PC-9 (cell line): ENCODE data around the gene ELK4. TPM values are rescaled to one million over a fixed set of nuclear protein-coding genes. Genes with fewer than 3 reads are reported as not detected.
A peak's percentile ranks its signal among the peaks of the same experiment; 100 is the strongest.

Experiments
- BruUV-seq: library from RNA; stranded (reverse); fragments of 400-500 nt; replicated peaks from 2 replicates; lab custom pipeline; 2021; lab: Mats Ljungman, UMichigan
- CTCF ChIA-PET: fragments of 300-600 bp; sonication (Branson Sonifier 250); formaldehyde crosslinking; loops from one replicate; lab custom pipeline; 2022; ENCODE audit warnings: antibody characterized with exemption; lab: Charles Lee
- POLR2A ChIA-PET: fragments of 300-600 bp; sonication (Branson Sonifier 250); formaldehyde crosslinking; loops from one replicate; lab custom pipeline; 2022; ENCODE audit warnings: antibody characterized with exemption; ENCODE audit not compliant: unreplicated experiment; lab: Charles Lee
- DNase-seq, 2 experiments: peaks; one replicate each; pipeline versions ENCODE4 v3.0.0 to v3.0.0-alpha.2; 2015 to 2022; ENCODE audit warnings: mixed read lengths in 1 of 2
- H2AFZ ChIP-seq: fragments of 200-600 bp; sonication (generic); 2 replicates; pipeline ENCODE4 v1.8.1; 2017; ENCODE audit warnings: antibody characterized with exemption
- H3F3A ChIP-seq: fragments of 200-600 bp; sonication (generic); 2 replicates; pipeline ENCODE4 v1.8.1; 2017; ENCODE audit warnings: antibody characterized with exemption, mild to moderate bottlenecking, low read depth; ENCODE audit not compliant: insufficient read depth
- H3K27ac ChIP-seq: fragments of 200-600 bp; sonication (generic); 2 replicates; pipeline ENCODE4 v1.6.1; 2016; ENCODE audit warnings: mixed run types
- H3K27me3 ChIP-seq: fragments of 200-600 bp; sonication (generic); 2 replicates; pipeline ENCODE4 v1.6.1; 2016; ENCODE audit warnings: low read depth, mixed run types; ENCODE audit not compliant: insufficient read depth
- H3K36me3 ChIP-seq: fragments of 200-600 bp; sonication (generic); 2 replicates; pipeline ENCODE4 v1.6.1; 2016; ENCODE audit warnings: low read depth, mixed run types
- H3K4me1 ChIP-seq: fragments of 200-600 bp; sonication (generic); replicated peaks from 2 replicates; pipeline ENCODE4 v1.6.1; 2016; ENCODE audit warnings: mixed run types; ENCODE audit not compliant: insufficient read depth
- H3K4me2 ChIP-seq: fragments of 200-600 bp; sonication (generic); 2 replicates; pipeline ENCODE4 v1.6.1; 2017; ENCODE audit warnings: mixed run types
- H3K4me3 ChIP-seq: fragments of 200-600 bp; sonication (generic); 2 replicates; pipeline ENCODE4 v1.6.1; 2016; ENCODE audit warnings: mixed run types
- H3K79me2 ChIP-seq: fragments of 200-600 bp; sonication (generic); 2 replicates; pipeline ENCODE4 v1.6.1; 2017; ENCODE audit warnings: low read depth, mixed run types
- H3K9me2 ChIP-seq: fragments of 200-600 bp; sonication (generic); 2 replicates; pipeline ENCODE4 v1.8.1; 2017; ENCODE audit warnings: mild to moderate bottlenecking; ENCODE audit not compliant: insufficient read depth
- H3K9me3 ChIP-seq: fragments of 200-600 bp; sonication (generic); 2 replicates; pipeline ENCODE4 v1.8.1; 2016; ENCODE audit warnings: low read depth; ENCODE audit not compliant: insufficient read depth
- H4K20me1 ChIP-seq: fragments of 200-600 bp; sonication (generic); 2 replicates; pipeline ENCODE4 v1.8.1; 2017; ENCODE audit not compliant: insufficient read depth
- CTCF ChIP-seq: fragments of 200-600 bp; sonication (generic); conservative IDR thresholded peaks from 2 replicates; pipeline ENCODE4 v1.6.1; 2017; ENCODE audit warnings: mixed run types, antibody characterized with exemption, mild to moderate bottlenecking, moderate library complexity
- EZH2 ChIP-seq: fragments of 200-600 bp; sonication (generic); IDR thresholded peaks from 2 replicates; pipeline ENCODE4 v1.8.0; 2017; ENCODE audit warnings: antibody characterized with exemption, low read depth
- intact Hi-C: fragments of 100-400 bp; cut with micrococcal nuclease; formaldehyde crosslinking; loops from one replicate; pipeline ENCODE4 v1.10.0; 2022; ENCODE audit not compliant: unreplicated experiment
- total RNA-seq: library from RNA; stranded (reverse); gene quantifications from 2 replicates; pipeline ENCODE4 v1.2.3, GENCODE V29; 2021

The ELK4 gene
- total RNA-seq, 1 experiment from 2014 or later = 48.1 TPM

DNA sequence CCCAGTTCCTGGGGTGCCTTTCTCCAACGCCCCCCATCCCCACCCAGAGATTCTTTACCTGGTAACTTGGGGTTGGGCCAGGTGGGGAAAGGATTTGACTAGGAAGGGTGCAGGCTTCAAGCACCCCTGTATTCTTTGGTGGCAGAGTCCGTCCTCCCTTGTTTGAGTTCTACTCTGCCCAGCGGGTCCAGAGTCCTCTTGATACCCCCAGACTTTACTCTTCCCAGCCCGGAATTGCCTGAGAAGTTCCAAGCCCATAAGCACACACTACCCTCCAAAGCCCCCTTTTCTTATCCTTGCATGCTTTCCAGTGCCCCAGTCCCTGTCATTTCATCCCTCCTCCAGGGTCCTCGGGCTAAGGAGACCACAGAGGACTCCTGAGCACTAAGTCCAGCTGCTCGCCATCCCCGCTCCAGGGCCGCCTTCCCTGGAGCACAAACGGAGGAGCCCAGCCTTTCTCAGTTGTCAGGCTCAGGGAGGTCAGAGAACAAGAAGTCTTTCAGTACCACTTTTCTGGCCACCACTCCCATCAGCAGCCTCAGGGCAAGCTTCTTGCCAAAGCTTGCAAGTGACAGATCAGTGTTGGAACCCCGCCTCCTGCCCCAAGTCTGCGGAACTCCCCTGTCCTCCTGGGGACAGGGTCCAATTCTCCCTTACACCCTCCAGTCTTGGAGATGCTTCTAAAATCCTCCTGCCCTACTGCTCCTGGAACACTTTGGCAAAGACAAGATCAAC lies 36.3 kb upstream of the ELK4 start:
- BruUV-seq = no TSS peak
- peak overlapping the region; percentile 72 for H3K4me2 ChIP-seq
- peak in 1 of 2 experiments; percentile 54 for DNase-seq
- POLR2A ChIA-PET = interaction anchor here (0.7 kb wide), 1 partner anchor 36 kb away, joined by 3 read pairs; no protein-coding TSS in a partner anchor
- H3K27me3 ChIP-seq = no peaks in the 10 kb centered on the region
- peaks cover 62% of the 10 kb centered on the region for H3F3A ChIP-seq
- no peaks in the 10 kb centered on the region for H3K9me2 ChIP-seq
- peak overlapping the region; percentile 45 for H3K27ac ChIP-seq
- 0 out of 2 replicates have a peak, but pooled peaks cover 10% of the 10 kb centered on the region for H3K36me3 ChIP-seq
- H3K79me2 ChIP-seq = peaks cover 81% of the 10 kb centered on the region
- H4K20me1 ChIP-seq = no peaks in the 10 kb centered on the region
- no peaks in the 10 kb centered on the region for H3K9me3 ChIP-seq
- CTCF ChIA-PET = no interaction called here
- no peak overlapping the region for H2AFZ ChIP-seq
- H3K4me3 ChIP-seq = peak overlapping the region; percentile 33; the same call in 1 of the 2 replicates
- intact Hi-C loops = no loop called here
- peaks cover 99% of the 10 kb centered on the region for H3K4me1 ChIP-seq
- TF ChIP-seq CTCF (no peak), EZH2 (no peak)

DNA sequence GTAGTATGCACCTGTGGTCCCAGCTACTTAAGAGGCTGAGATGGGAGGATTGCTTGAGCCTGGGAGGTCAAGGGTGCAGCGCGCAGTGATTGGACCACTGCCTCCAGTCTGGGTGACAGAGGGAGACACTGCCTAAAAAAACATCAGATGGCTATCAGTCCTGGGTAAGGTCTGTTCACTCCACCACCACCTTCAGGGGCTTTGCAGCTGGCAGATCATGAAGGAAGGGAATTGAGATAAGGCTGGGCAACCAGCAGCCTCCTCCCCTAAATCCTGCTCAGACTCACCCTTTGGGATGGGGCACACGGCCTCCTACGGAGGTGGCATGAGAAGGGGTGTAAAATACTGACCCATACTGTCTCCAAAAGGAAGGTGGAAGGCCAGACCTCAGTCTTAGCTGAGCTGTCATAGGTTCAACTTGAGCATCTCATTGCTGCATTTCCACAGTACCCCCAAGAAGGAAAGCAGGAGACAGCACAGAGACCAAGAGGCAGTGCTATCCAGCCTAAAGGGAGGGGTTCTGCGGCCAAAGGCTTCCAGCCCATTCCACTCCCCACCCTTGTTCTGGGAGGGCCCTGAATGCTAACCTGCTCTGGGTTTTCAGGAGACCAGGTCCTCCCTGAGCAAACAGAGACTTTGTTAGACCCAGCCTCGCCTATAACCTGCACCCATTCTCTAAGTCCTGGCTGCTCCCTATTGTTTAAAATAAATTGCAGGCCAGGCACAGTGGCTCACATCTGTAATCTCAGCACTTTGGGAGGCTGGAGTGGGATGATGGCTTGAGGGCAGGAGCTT lies 34.8 kb upstream of the ELK4 start:
- Histone ChIP-seq H3K4me2 (peak overlapping the region; percentile 96), H3K79me2 (peaks cover 70% of the 10 kb centered on the region), H3K36me3 (0 out of 2 replicates have a peak, but pooled peaks cover 16% of the 10 kb centered on the region), H2AFZ (no peak overlapping the region), H3K4me1 (peaks cover 98% of the 10 kb centered on the region), H3K4me3 (no peak overlapping the region; the same call in 1 of the 2 replicates), H4K20me1 (no peaks in the 10 kb centered on the region), H3F3A (peaks cover 48% of the 10 kb centered on the region), H3K27me3 (no peaks in the 10 kb centered on the region), H3K9me3 (no peaks in the 10 kb centered on the region), H3K9me2 (no peaks in the 10 kb centered on the region), H3K27ac (peak overlapping the region; percentile 90)
- intact Hi-C loops = no loop called here
- TF ChIP-seq EZH2 = no peak
- no peak for TF ChIP-seq CTCF
- CTCF ChIA-PET = interaction anchor here (0.6 kb wide), 1 partner anchor 9 kb away, joined by 11 read pairs; no protein-coding TSS in a partner anchor
- POLR2A ChIA-PET = no interaction called here
- BruUV-seq = no TSS peak
- DNase-seq = no peak

DNA sequence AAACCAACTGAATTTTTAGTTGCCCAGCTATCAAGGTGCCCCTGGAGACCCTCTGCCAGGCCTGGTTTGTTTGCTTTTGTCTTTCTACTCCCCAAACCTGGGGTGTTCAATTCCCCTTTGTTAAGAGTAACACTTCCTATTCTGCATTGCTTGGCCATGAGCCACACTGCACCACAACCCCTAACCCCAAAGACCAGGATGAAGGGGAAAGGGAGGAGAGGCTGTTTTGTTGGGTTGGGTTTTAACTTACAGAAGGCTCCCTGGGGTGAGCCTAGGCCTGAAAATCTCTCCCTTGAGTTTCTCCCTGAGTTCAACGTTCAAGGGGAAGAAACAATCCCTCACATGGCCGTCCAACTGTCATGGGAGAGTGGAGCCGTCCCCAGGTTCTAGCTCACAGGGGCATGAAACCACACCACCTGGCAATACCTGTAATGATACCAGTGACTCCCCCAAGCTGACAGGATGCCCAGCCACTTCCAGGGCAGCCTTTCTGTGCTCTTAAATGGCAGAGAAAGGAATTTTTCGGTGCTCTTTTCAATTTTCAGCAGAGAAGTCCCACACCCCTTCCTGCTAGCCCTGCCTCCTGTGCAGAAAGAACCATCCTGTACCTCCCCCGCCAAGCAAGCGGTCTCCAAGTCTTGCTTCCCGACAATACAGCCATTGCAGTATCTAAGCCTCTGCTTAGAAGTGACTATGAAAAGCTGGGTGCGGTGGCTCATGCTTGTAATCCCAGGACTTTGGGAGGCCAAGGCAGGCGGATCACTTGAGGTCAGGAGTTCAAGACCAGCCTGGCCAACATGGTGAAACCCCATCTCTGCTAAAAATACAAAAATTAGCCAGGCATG lies 33.6 kb upstream of the ELK4 start:
- peaks cover 89% of the 10 kb centered on the region for H3K4me1 ChIP-seq

More for the DNA sequence above, 33.6 kb upstream of the ELK4 start:
- no peaks in the 10 kb centered on the region for H3K9me2 ChIP-seq
- no peak overlapping the region for H2AFZ ChIP-seq
- 0 out of 2 replicates have a peak, but pooled peaks cover 16% of the 10 kb centered on the region for H3K36me3 ChIP-seq
- H3K79me2 ChIP-seq = peaks cover 58% of the 10 kb centered on the region
- H3K27me3 ChIP-seq = no peaks in the 10 kb centered on the region
- BruUV-seq = no TSS peak
- peak overlapping the region; percentile 96 for H3K4me2 ChIP-seq
- peak overlapping the region; percentile 47; the same call in 1 of the 2 replicates for H3K4me3 ChIP-seq
- CTCF ChIA-PET = no interaction called here
- no peaks in the 10 kb centered on the region for H4K20me1 ChIP-seq
- H3K27ac ChIP-seq = peak overlapping the region; percentile 90
- intact Hi-C loops = loop anchor here (2.0 kb wide), 1 partner anchor 311 kb away; no protein-coding TSS in a partner anchor
- TF ChIP-seq CTCF (no peak), EZH2 (no peak)
- no peaks in the 10 kb centered on the region for H3K9me3 ChIP-seq
- peak in 1 of 2 experiments; percentile 61 for DNase-seq
- peaks cover 44% of the 10 kb centered on the region for H3F3A ChIP-seq
- POLR2A ChIA-PET = no interaction called here
